ENCODE results near the gene TMEM9.

TMEM9 gene

DNA sequence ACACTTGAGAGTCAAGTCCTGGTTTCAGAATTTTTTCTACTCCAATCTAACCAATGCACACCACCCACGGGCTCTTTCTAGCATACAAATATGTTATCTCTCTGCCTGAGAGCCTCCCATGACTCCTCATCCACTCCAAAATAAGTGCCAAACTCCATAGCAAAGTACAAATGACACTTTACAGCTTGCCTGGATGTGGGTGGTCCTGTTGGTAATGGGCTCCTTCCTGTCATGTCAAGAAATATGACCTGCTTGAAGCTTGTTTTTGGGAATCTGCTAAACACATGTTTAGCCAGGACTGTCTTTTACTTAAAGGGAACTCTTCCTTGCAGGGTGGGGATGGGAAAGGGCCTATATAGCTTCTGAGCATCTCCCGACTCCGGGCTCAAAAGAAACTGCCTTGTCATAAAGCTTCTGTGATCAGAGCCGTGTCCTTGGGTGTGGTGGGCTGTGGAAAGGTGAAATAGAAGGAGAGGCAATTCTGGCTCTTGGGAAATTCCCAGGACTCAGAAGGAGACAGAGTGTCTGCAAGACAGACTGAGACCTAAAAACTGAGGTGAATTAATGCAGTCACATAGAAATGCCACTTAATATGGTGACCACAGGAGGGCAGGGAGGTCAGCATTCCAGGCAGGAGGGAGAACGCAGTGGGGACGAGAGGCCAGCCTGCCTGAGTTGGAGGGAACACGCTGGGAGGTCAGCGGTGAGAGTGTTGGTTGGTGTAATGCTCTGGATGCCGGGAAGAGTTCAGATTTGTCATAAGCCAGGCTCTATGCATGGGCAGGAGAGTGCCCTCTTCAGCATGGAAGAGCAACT is 30.2 kb upstream of the TMEM9 start:
- Histone ChIP-seq H3K4me1 (ENCODE audit: control insufficient read depth, insufficient read depth, low read length) (no peaks in the 10 kb centered on the region), H3K4me3 (ENCODE audit: low read depth, low read length) (no peak overlapping the region), H3K9me3 (ENCODE audit: control insufficient read depth, insufficient read depth, low read length) (no peaks in the 10 kb centered on the region), H3K9ac (ENCODE audit: low read depth, low read length) (no peak overlapping the region), H3K36me3 (ENCODE audit: control insufficient read depth, insufficient read depth, low read length) (no peaks in the 10 kb centered on the region), H3K27me3 (ENCODE audit: control insufficient read depth, insufficient read depth, low read length) (peaks cover 2% of the 10 kb centered on the region)

DNA sequence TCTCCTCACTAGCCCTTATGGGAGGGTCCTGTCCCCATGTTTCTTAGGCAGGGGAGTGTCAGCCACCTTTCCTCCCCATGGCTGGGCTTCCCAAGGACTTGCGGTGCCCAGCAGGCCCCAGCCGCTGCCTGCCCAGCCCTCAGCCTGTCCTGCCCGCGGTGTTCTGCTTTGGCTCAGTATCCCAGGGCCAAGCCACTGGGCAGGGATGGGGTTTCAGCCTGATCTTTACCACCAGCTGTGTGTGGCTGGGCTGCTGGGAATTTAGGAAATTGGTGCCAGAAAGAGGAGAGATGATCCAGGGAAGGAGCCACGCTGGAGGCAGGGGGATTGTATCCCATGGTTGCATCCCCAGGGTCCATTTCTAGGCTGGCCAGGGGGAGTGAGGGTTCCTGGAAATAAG is 29.5 kb upstream of the TMEM9 start:
- Histone ChIP-seq H3K4me1 (ENCODE audit: control insufficient read depth, insufficient read depth, low read length) (no peaks in the 10 kb centered on the region), H3K9ac (ENCODE audit: low read depth, low read length) (no peak overlapping the region), H3K27me3 (ENCODE audit: control insufficient read depth, insufficient read depth, low read length) (peaks cover 2% of the 10 kb centered on the region), H3K4me3 (ENCODE audit: low read depth, low read length) (no peak overlapping the region), H3K36me3 (ENCODE audit: control insufficient read depth, insufficient read depth, low read length) (no peaks in the 10 kb centered on the region), H3K9me3 (ENCODE audit: control insufficient read depth, insufficient read depth, low read length) (no peaks in the 10 kb centered on the region)

DNA sequence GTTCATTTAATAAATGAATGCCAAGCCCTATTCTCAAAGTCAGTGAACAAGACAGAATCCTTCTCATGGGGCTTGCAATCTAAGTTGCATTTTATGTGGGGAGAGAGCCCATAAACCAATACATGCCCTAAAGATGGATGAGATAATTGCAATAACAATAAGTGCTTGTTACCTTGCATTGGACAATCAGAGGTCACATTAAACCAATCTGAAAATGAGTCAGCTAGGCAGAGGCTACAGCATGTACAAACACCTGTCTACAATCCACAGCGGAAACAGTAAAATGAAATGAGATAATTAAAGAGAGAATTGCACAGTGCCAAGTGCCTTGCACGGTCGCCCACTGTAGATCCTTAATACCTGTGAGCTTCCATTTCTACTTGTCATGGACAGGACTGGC is 28.9 kb upstream of the TMEM9 start:
- Histone ChIP-seq H3K4me3 (ENCODE audit: low read depth, low read length) (no peak overlapping the region), H3K27me3 (ENCODE audit: control insufficient read depth, insufficient read depth, low read length) (peaks cover 2% of the 10 kb centered on the region), H3K9ac (ENCODE audit: low read depth, low read length) (no peak overlapping the region), H3K9me3 (ENCODE audit: control insufficient read depth, insufficient read depth, low read length) (no peaks in the 10 kb centered on the region), H3K4me1 (ENCODE audit: control insufficient read depth, insufficient read depth, low read length) (no peaks in the 10 kb centered on the region), H3K36me3 (ENCODE audit: control insufficient read depth, insufficient read depth, low read length) (no peaks in the 10 kb centered on the region)

DNA sequence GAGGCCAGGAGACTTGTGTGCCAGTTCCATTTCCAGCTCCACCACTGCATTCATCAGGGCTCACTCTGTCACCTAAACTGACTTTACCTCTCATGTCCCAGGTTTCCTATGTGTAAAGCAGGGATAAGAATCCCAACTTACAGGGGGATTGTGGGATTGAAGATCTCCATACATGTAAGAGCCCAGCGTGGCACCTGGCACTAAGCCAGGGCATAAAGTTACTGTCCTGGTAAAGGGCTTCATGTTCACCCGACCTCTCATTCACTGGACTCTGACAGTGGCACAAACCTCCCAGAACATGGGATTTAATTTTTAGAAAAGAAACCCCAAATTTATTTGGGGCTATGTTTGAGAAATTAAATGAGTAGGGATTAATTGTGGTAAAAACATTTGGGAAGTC is 27.5 kb upstream of the TMEM9 start:
- Histone ChIP-seq H3K4me1 (ENCODE audit: control insufficient read depth, insufficient read depth, low read length) (no peaks in the 10 kb centered on the region), H3K27me3 (ENCODE audit: control insufficient read depth, insufficient read depth, low read length) (peaks cover 2% of the 10 kb centered on the region), H3K9me3 (ENCODE audit: control insufficient read depth, insufficient read depth, low read length) (no peaks in the 10 kb centered on the region), H3K4me3 (ENCODE audit: low read depth, low read length) (no peak overlapping the region), H3K36me3 (ENCODE audit: control insufficient read depth, insufficient read depth, low read length) (no peaks in the 10 kb centered on the region), H3K9ac (ENCODE audit: low read depth, low read length) (no peak overlapping the region)

DNA sequence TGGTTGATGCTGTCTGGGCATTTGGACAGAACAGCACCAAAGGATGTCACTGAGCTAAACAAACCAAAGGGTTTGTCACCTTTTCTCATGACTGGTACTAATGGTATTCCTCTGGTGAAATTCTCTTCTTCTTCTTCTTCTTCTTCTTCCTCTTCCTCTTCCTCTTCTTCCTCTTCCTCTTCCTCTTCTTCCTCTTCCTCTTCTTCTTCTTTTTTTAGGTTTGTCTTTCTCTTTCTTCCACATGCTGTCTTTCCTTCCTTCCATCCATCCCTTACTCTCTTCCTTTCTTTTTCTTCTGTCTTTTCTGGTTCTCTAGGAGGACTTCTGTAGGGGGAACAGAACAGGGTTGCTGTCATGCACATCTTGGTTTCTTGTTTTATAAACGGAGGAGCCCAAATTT is 27.0 kb upstream of the TMEM9 start:
- no peak overlapping the region for H3K9ac ChIP-seq (ENCODE audit: low read depth, low read length)
- no peak overlapping the region for H3K4me3 ChIP-seq (ENCODE audit: low read depth, low read length)
- H3K36me3 ChIP-seq (ENCODE audit: control insufficient read depth, insufficient read depth, low read length): no peaks in the 10 kb centered on the region
- H3K27me3 ChIP-seq (ENCODE audit: control insufficient read depth, insufficient read depth, low read length): peaks cover 2% of the 10 kb centered on the region
- H3K4me1 ChIP-seq (ENCODE audit: control insufficient read depth, insufficient read depth, low read length): no peaks in the 10 kb centered on the region
- no peaks in the 10 kb centered on the region for H3K9me3 ChIP-seq (ENCODE audit: control insufficient read depth, insufficient read depth, low read length)

DNA sequence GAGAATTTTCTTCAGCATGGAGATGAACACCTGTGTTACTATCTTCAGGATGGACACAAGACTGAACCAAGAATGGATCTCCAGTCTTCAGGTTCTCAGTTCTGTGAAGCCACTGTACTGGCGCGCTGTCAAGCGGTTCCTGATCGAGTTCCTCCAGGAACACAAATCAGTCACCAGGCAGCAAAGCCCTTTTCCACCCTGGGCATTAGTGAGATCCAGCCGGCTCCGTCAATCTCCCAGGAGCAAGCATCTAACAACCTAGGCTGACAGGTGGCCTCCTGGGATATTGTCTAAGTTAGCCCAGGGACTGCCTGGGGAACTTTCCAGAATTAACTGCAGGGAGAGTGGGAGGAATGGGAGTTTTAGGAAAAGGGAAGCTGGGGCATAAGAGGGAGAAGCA is 26.6 kb upstream of the TMEM9 start:
- Histone ChIP-seq H3K4me3 (ENCODE audit: low read depth, low read length) (no peak overlapping the region), H3K4me1 (ENCODE audit: control insufficient read depth, insufficient read depth, low read length) (no peaks in the 10 kb centered on the region), H3K9me3 (ENCODE audit: control insufficient read depth, insufficient read depth, low read length) (no peaks in the 10 kb centered on the region), H3K9ac (ENCODE audit: low read depth, low read length) (no peak overlapping the region), H3K36me3 (ENCODE audit: control insufficient read depth, insufficient read depth, low read length) (no peaks in the 10 kb centered on the region), H3K27me3 (ENCODE audit: control insufficient read depth, insufficient read depth, low read length) (peaks cover 2% of the 10 kb centered on the region)

DNA sequence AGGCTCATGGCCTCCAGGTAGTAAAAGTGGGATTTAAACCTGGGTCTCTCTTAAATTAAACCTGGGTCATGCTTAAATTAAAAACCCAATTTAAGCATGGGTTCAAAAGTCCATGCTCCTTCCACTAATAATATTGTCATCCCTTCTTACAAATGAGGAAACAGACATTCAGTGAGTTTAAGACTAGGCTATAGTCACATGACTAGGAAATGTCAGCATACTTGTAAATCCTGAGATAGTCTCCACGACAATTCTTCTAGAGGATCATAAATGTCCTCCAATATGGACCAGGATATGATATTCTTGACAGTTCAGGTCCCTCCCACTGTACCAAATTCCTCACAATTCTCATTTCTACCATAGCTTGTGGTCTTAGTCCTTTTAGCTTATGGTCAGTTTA is 25.9 kb upstream of the TMEM9 start:
- H3K9me3 ChIP-seq (ENCODE audit: control insufficient read depth, insufficient read depth, low read length): no peaks in the 10 kb centered on the region
- no peak overlapping the region for H3K9ac ChIP-seq (ENCODE audit: low read depth, low read length)
- peaks cover 2% of the 10 kb centered on the region for H3K27me3 ChIP-seq (ENCODE audit: control insufficient read depth, insufficient read depth, low read length)
- no peaks in the 10 kb centered on the region for H3K36me3 ChIP-seq (ENCODE audit: control insufficient read depth, insufficient read depth, low read length)
- no peak overlapping the region for H3K4me3 ChIP-seq (ENCODE audit: low read depth, low read length)
- no peaks in the 10 kb centered on the region for H3K4me1 ChIP-seq (ENCODE audit: control insufficient read depth, insufficient read depth, low read length)

DNA sequence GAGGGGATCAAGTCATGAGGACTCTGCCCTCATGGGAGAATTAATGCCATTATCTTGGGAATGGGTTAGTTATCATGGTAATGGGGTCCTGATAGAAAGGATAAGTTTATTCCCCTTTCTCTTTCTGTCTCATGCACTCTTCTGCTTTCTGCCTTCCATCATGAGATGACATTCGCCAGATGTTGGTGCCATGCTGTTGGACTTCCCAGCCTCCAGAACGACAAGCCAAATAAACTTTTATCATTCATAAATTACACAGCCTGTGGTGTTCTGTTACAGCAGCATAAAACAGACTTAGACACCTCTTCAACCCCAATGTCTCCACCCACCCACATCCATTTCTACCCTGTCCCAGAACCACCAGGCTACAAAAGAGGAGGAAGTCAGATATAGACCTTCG is 24.4 kb upstream of the TMEM9 start:
- H3K4me1 ChIP-seq (ENCODE audit: control insufficient read depth, insufficient read depth, low read length): peaks cover 3% of the 10 kb centered on the region
- peaks cover 2% of the 10 kb centered on the region for H3K27me3 ChIP-seq (ENCODE audit: control insufficient read depth, insufficient read depth, low read length)
- H3K36me3 ChIP-seq (ENCODE audit: control insufficient read depth, insufficient read depth, low read length): no peaks in the 10 kb centered on the region
- no peak overlapping the region for H3K4me3 ChIP-seq (ENCODE audit: low read depth, low read length)
- H3K9me3 ChIP-seq (ENCODE audit: control insufficient read depth, insufficient read depth, low read length): no peaks in the 10 kb centered on the region
- H3K9ac ChIP-seq (ENCODE audit: low read depth, low read length): no peak overlapping the region

DNA sequence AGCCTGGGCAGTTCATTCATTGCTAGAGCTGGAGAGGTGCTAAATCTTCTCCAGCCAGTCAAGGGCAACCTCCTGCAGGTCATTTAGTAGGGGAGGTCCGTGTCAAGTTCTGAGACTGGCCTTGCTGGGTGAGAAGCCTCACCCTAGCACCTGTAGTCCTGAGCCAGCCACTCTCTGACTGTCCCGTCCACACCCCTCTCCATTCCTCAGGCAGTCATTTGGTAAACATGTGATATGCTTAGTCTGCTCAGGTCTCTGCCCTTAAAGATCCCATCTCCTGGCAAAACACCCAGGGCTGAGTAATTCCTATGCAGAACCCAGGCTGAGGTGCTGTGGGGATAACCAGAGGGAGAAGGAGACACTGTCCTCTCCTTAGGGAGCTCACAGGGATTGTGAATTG is 22.7 kb upstream of the TMEM9 start:
- Histone ChIP-seq H3K4me3 (ENCODE audit: low read depth, low read length) (no peak overlapping the region), H3K36me3 (ENCODE audit: control insufficient read depth, insufficient read depth, low read length) (no peaks in the 10 kb centered on the region), H3K9me3 (ENCODE audit: control insufficient read depth, insufficient read depth, low read length) (no peaks in the 10 kb centered on the region), H3K9ac (ENCODE audit: low read depth, low read length) (no peak overlapping the region), H3K27me3 (ENCODE audit: control insufficient read depth, insufficient read depth, low read length) (peaks cover 13% of the 10 kb centered on the region), H3K4me1 (ENCODE audit: control insufficient read depth, insufficient read depth, low read length) (peaks cover 3% of the 10 kb centered on the region)

DNA sequence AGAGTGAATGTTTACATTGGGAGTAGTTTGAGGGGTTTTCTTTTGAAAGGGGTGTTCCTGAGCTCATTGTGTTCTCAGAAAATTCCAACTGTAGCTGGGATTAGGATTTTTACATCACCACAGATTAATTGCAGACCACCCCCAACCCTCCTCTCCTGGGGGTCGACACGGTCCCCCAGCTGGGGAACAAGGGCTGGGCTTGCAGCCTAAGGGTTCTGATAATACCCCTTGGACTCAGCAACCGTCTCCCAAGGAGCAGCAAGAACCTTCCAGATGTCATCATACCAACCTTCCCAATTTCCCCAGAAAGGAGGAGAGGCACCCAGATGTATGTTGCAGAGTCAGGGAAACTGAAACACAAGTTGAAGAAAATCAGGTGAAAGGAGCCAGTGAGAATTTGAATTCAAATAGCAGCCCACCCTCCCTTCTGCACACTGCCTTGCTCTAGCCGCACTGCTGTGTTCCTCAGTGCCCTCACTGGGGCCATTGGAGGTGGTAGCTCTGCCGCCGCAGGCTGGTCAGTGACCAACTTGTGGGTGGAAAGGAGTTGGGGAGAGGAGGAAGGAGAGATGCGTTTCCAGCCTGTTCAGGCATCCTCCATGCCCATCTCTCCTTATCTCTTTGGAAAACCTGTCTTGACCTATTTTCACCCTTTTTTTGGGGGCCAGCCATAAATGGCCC is 21.7 kb upstream of the TMEM9 start:
- Histone ChIP-seq H3K9ac (ENCODE audit: low read depth, low read length) (no peak overlapping the region), H3K4me3 (ENCODE audit: low read depth, low read length) (no peak overlapping the region), H3K4me1 (ENCODE audit: control insufficient read depth, insufficient read depth, low read length) (peaks cover 3% of the 10 kb centered on the region), H3K36me3 (ENCODE audit: control insufficient read depth, insufficient read depth, low read length) (no peaks in the 10 kb centered on the region), H3K9me3 (ENCODE audit: control insufficient read depth, insufficient read depth, low read length) (no peaks in the 10 kb centered on the region), H3K27me3 (ENCODE audit: control insufficient read depth, insufficient read depth, low read length) (peaks cover 16% of the 10 kb centered on the region)

DNA sequence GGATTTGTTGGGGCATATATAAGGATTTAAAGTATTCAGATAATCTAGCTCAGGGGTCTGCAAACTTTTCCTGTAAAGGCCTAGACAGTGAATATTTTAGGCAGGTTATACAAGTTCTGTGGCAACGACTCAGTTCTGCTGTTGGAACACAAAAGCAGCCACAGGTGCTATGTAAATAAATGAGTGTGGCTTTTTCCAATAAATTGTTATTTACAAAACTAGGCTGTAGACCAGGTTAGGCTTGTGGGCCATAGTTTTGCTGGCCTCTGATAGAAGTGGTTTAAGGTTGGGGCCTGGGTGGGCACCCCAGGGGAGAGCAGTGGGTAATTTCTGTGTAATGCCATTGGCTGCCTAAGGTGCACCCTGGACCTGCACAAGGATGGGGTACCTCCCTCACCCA is 19.5 kb upstream of the TMEM9 start:
- Histone ChIP-seq H3K9ac (ENCODE audit: low read depth, low read length) (no peak overlapping the region), H3K36me3 (ENCODE audit: control insufficient read depth, insufficient read depth, low read length) (no peaks in the 10 kb centered on the region), H3K27me3 (ENCODE audit: control insufficient read depth, insufficient read depth, low read length) (peaks cover 33% of the 10 kb centered on the region), H3K4me1 (ENCODE audit: control insufficient read depth, insufficient read depth, low read length) (peaks cover 7% of the 10 kb centered on the region), H3K4me3 (ENCODE audit: low read depth, low read length) (no peak overlapping the region), H3K9me3 (ENCODE audit: control insufficient read depth, insufficient read depth, low read length) (no peaks in the 10 kb centered on the region)

DNA sequence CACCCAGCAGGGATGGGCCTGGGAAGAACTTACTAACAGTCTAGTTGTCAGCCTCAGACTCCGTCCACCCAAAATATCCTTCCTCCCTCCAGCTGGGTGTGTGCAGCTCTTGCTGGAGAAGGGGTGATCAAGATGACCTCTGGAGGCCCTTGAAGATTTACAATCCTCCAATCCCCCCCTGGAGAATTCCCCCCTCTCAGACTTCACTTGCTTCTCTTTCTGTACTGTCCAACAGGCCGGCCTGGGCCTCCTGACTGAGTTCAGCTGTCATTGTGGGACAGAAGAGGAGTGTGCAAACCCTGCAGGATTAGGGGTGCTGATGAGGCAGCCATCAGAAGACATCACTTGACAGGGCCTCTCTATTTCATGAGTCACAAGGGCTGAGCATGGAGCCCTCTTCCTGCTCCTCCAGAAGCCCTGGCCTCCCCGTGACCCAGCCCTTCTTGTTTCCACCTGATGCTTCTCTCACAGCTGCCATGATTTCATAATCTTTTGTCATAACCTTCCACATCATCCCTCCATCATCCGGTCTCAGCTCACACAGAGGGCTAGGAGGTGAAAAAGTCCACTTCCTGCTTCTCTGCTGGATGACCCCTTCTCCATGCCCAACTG is 18.8 kb upstream of the TMEM9 start:
- Histone ChIP-seq H3K4me3 (ENCODE audit: low read depth, low read length) (no peak overlapping the region), H3K9me3 (ENCODE audit: control insufficient read depth, insufficient read depth, low read length) (no peaks in the 10 kb centered on the region), H3K4me1 (ENCODE audit: control insufficient read depth, insufficient read depth, low read length) (peaks cover 7% of the 10 kb centered on the region), H3K27me3 (ENCODE audit: control insufficient read depth, insufficient read depth, low read length) (peaks cover 33% of the 10 kb centered on the region), H3K9ac (ENCODE audit: low read depth, low read length) (no peak overlapping the region), H3K36me3 (ENCODE audit: control insufficient read depth, insufficient read depth, low read length) (no peaks in the 10 kb centered on the region)
